Measurements from ENCODE around the gene TNFRSF21.

TNFRSF21 gene

GRCh38 chr6:47246551-47246950 is 63.2 kb downstream of the TNFRSF21 start:
- Mint-ChIP-seq H3K36me3 (ENCODE audit: low read depth) (no peaks in the 10 kb centered on the region), H3K4me3 (no peak overlapping the region), H3K27ac (no peak overlapping the region), H3K27me3 (ENCODE audit: low read depth) (no peaks in the 10 kb centered on the region), H3K9me3 (no peaks in the 10 kb centered on the region), H3K4me1 (ENCODE audit: low read depth) (peaks cover 3% of the 10 kb centered on the region)
- no peak for DNase-seq (ENCODE audit: low spot score)

DNA sequence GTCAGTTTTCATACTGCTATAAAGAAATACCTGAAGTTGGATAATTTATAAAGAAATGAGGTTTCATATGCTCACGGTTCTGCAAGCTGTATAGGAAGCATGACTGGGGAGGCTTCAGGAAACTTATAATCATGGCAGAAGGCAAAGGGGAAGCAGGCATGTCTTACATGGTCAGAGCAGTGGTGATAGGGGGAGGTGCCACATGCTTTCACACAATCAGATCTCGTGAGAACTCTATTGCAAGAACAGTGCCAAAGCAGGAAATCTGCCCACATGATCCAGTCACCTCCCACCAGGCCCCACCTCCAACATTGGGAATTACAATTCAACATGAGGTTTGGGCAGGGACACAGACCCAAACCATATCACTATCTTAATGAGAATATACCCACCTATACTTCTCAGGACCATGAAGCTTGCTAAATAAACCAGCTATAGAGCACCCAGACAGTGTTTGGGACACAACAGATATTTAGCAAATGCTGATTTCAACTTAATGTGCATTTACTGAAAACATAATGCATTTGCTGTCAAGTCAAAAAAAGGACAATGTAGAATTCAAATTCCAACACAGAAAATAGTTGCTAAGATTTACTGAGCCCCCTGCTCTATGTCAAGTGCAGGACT is 63.8 kb downstream of the TNFRSF21 start:
- peaks cover 3% of the 10 kb centered on the region for H3K4me1 Mint-ChIP-seq (ENCODE audit: low read depth)
- DNase-seq (ENCODE audit: low spot score) = no peak

GRCh38 chr6:47242483-47243386 is 67.0 kb downstream of the TNFRSF21 start:
- no peak overlapping the region for H3K27ac Mint-ChIP-seq
- H3K4me1 Mint-ChIP-seq (ENCODE audit: low read depth) = peaks cover 3% of the 10 kb centered on the region
- H3K4me3 Mint-ChIP-seq = peak overlapping the region; percentile 9
- no peaks in the 10 kb centered on the region for H3K36me3 Mint-ChIP-seq (ENCODE audit: low read depth)
- peak; percentile 34 for DNase-seq (ENCODE audit: low spot score)
- H3K9me3 Mint-ChIP-seq = no peaks in the 10 kb centered on the region
- H3K27me3 Mint-ChIP-seq (ENCODE audit: low read depth) = no peaks in the 10 kb centered on the region

More for the DNA sequence above, 63.8 kb downstream of the TNFRSF21 start:
- H3K27ac Mint-ChIP-seq = no peak overlapping the region
- H3K9me3 Mint-ChIP-seq = no peaks in the 10 kb centered on the region
- H3K4me3 Mint-ChIP-seq = no peak overlapping the region
- no peaks in the 10 kb centered on the region for H3K36me3 Mint-ChIP-seq (ENCODE audit: low read depth)
- H3K27me3 Mint-ChIP-seq (ENCODE audit: low read depth) = no peaks in the 10 kb centered on the region

GRCh38 chr6:47241742-47242482 is 67.8 kb downstream of the TNFRSF21 start:
- Mint-ChIP-seq H3K4me1 (ENCODE audit: low read depth) (peaks cover 3% of the 10 kb centered on the region), H3K36me3 (ENCODE audit: low read depth) (no peaks in the 10 kb centered on the region), H3K27ac (no peak overlapping the region), H3K27me3 (ENCODE audit: low read depth) (no peaks in the 10 kb centered on the region), H3K4me3 (peak overlapping the region; percentile 9), H3K9me3 (no peaks in the 10 kb centered on the region)
- no peak for DNase-seq (ENCODE audit: low spot score)

- Mint-ChIP-seq H3K27me3 (ENCODE audit: low read depth) (no peaks in the 10 kb centered on the region), H3K4me3 (no peak overlapping the region), H3K27ac (no peak overlapping the region), H3K36me3 (ENCODE audit: low read depth) (no peaks in the 10 kb centered on the region), H3K9me3 (no peaks in the 10 kb centered on the region), H3K4me1 (ENCODE audit: low read depth) (peaks cover 3% of the 10 kb centered on the region)
- DNase-seq (ENCODE audit: low spot score) = no peak
Measured at GRCh38 chr6:47240277-47240890, 69.3 kb downstream of the TNFRSF21 start.

- Mint-ChIP-seq H3K4me3 (no peak overlapping the region), H3K36me3 (ENCODE audit: low read depth) (no peaks in the 10 kb centered on the region)
Measured at GRCh38 chr6:47239546-47239945, 70.2 kb downstream of the TNFRSF21 start.

GRCh38 chr6:47238456-47238995 is 71.2 kb downstream of the TNFRSF21 start:
- DNase-seq (ENCODE audit: low spot score) = no peak
- no peaks in the 10 kb centered on the region for H3K9me3 Mint-ChIP-seq
- no peaks in the 10 kb centered on the region for H3K36me3 Mint-ChIP-seq (ENCODE audit: low read depth)
- H3K27me3 Mint-ChIP-seq (ENCODE audit: low read depth) = no peaks in the 10 kb centered on the region
- H3K4me3 Mint-ChIP-seq = no peak overlapping the region
- H3K27ac Mint-ChIP-seq = no peak overlapping the region
- peaks cover 3% of the 10 kb centered on the region for H3K4me1 Mint-ChIP-seq (ENCODE audit: low read depth)

More at GRCh38 chr6:47239546-47239945, 70.2 kb downstream of the TNFRSF21 start:
- H3K9me3 Mint-ChIP-seq = no peaks in the 10 kb centered on the region
- no peak overlapping the region for H3K27ac Mint-ChIP-seq
- DNase-seq (ENCODE audit: low spot score) = no peak
- no peaks in the 10 kb centered on the region for H3K27me3 Mint-ChIP-seq (ENCODE audit: low read depth)
- H3K4me1 Mint-ChIP-seq (ENCODE audit: low read depth) = peaks cover 3% of the 10 kb centered on the region

DNA sequence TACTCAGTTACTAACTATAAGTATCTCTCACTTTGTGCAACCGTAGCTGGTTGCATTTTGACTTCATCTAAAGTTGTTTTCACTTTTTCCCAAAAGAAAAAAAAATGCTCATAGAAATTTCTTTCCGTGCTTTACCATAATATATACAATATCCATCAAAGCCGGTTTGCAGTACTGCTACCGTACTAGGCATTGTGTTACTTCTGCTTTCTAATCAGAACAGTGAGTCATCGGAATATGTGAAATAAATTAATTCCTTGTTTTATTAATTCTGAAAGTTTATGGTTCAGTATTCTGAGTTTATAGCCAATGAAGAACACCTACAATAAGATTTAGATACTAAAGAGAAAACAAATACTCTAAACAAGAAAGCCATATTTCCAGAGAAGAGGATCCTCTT is 72.5 kb downstream of the TNFRSF21 start:
- H3K4me1 Mint-ChIP-seq (ENCODE audit: low read depth) = no peaks in the 10 kb centered on the region
- H3K36me3 Mint-ChIP-seq (ENCODE audit: low read depth) = no peaks in the 10 kb centered on the region
- no peak overlapping the region for H3K4me3 Mint-ChIP-seq
- no peak overlapping the region for H3K27ac Mint-ChIP-seq
- H3K27me3 Mint-ChIP-seq (ENCODE audit: low read depth) = no peaks in the 10 kb centered on the region
- no peak for DNase-seq (ENCODE audit: low spot score)
- H3K9me3 Mint-ChIP-seq = no peaks in the 10 kb centered on the region

GRCh38 chr6:47235964-47236760 is 73.5 kb downstream of the TNFRSF21 start:
- no peak overlapping the region for H3K4me3 Mint-ChIP-seq
- H3K9me3 Mint-ChIP-seq = no peaks in the 10 kb centered on the region
- no peaks in the 10 kb centered on the region for H3K4me1 Mint-ChIP-seq (ENCODE audit: low read depth)
- no peaks in the 10 kb centered on the region for H3K36me3 Mint-ChIP-seq (ENCODE audit: low read depth)
- no peaks in the 10 kb centered on the region for H3K27me3 Mint-ChIP-seq (ENCODE audit: low read depth)
- no peak overlapping the region for H3K27ac Mint-ChIP-seq
- no peak for DNase-seq (ENCODE audit: low spot score)

DNA sequence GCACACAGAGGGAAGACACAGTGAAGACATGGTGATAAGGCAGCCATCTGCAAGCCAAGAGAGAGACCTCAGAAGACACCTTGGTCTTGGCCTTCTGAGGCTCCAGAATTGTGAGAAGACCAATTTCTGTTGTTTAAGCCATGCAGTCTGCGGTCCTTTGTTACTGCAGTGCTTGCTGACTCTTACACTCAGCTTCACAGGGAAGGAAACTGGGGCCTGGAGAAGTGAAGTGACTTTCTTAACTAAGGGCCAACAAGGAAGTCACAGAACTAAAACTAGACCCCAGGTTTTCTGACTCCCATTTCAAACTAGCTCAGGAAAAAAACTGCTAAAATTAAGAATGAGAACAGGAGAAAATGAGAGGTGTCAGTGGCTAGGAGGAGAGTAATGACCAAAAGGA is 74.3 kb downstream of the TNFRSF21 start:
- no peaks in the 10 kb centered on the region for H3K27me3 Mint-ChIP-seq (ENCODE audit: low read depth)
- no peaks in the 10 kb centered on the region for H3K9me3 Mint-ChIP-seq
- H3K36me3 Mint-ChIP-seq (ENCODE audit: low read depth) = no peaks in the 10 kb centered on the region
- H3K4me1 Mint-ChIP-seq (ENCODE audit: low read depth) = no peaks in the 10 kb centered on the region
- DNase-seq (ENCODE audit: low spot score) = no peak
- no peak overlapping the region for H3K4me3 Mint-ChIP-seq
- no peak overlapping the region for H3K27ac Mint-ChIP-seq

- DNase-seq (ENCODE audit: low spot score) = no peak
- Mint-ChIP-seq H3K27ac (no peak overlapping the region), H3K36me3 (ENCODE audit: low read depth) (no peaks in the 10 kb centered on the region), H3K4me1 (ENCODE audit: low read depth) (no peaks in the 10 kb centered on the region), H3K4me3 (no peak overlapping the region), H3K9me3 (no peaks in the 10 kb centered on the region), H3K27me3 (ENCODE audit: low read depth) (no peaks in the 10 kb centered on the region)
Measured at GRCh38 chr6:47234266-47234933, 75.3 kb downstream of the TNFRSF21 start.

DNA sequence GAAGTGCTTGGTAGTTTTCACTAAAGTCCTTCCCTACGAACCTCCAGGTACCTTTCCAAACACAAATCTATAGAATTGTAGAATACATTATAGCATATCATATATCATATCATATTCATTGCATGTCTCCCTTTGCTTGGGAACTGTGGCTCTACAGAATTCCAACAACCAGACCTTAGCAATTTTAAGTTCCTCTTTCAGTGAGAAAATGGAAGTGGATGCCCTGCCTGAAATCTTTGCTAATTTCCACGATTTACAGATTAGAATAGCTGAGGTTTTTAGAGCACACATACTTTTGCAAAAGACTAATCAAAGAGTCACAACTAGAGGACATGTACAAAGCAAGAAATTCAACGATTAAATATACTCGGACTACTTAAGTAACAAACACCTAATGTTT is 78.6 kb downstream of the TNFRSF21 start:
- H3K27me3 Mint-ChIP-seq (ENCODE audit: low read depth) = no peaks in the 10 kb centered on the region
- no peak overlapping the region for H3K27ac Mint-ChIP-seq
- no peak overlapping the region for H3K4me3 Mint-ChIP-seq
- no peaks in the 10 kb centered on the region for H3K4me1 Mint-ChIP-seq (ENCODE audit: low read depth)
- no peaks in the 10 kb centered on the region for H3K36me3 Mint-ChIP-seq (ENCODE audit: low read depth)
- no peaks in the 10 kb centered on the region for H3K9me3 Mint-ChIP-seq
- no peak for DNase-seq (ENCODE audit: low spot score)

Measured in T-helper 2 cell treated with Interferon-gamma antibody and Interleukin-4, amounts not matched to agents 5 μg/mL and 100 μg/mL, for 36 hours (primary cell).